ENCODE data around the gene COL4A2.
"Not testable (repeated sequence)": the region's sequence is repeated elsewhere in the genome, so short reads cannot be mapped to it uniquely, and the experiment has no call there.

COL4A2 gene

DNA sequence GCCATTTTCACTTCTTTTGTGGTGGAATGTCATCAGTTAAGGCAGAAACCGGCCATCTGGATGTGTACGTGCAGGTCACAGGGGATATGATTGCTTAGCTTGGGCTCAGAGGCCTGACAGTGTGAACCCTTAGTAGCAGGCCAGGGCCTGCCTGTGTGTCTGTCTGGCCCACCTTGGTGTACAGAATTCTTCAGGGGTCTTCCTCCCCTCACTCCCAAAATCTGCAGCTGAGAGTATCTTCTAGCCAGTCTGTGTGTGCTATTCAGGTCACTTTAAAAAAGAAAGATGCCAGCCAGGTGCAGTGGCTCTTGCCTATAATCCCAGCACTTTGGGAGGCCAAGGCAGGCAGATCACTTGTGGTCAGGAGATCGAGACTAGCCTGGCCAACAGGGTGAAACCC lies 179.8 kb downstream of the COL4A2 start:
- not testable (repeated sequence) for H3K9me3 ChIP-seq (ENCODE audit: control insufficient read depth in 1 of 2, low read length in 2 of 2)

DNA sequence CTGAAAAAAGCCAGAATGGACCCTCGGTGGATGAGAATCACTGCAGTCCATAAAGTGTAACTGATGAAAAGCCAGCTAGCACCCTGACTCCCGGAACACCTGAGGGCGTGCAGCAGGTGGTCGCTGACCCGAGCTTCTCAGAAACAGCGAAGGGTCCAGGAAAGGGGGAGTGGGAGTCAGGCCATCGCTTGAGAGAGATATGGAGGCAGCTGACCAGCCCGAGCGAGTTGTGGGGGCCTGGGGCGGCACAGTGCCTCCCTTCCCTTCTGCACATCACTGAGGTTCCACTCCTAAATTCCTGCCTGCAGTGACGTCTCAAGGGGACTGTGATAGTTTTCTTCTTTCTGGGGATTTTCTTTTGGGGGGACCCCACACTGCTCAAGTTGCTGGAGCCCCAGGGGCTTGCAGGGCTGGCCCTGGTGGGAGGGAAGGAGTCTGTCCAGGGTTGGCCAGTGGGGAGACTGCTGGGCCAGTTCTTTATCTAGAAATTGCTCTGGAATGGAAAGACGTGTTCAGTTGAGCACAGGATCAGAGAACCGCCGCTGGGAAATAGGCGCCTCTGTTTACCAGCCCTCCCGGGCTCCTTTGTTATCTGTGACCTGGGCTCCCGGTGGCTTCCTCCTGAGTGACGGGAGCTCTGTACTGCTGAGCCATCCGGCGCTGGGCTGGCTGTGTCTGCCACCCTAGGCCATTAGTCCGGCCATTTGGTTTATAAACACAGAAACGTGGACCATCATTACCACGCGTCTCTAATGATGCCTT lies 183.1 kb downstream of the COL4A2 start:
- Histone ChIP-seq H3K9ac (ENCODE audit: low read depth in 1 of 2, low read length in 2 of 2) (no peak overlapping the region), H3K4me3 (ENCODE audit: low read depth in 1 of 2, low read length in 2 of 2) (no peak overlapping the region), H3K27me3 (ENCODE audit: control insufficient read depth in 1 of 2, insufficient read depth in 2 of 2, low read length in 2 of 2) (no peaks in the 10 kb centered on the region), H3K36me3 (ENCODE audit: control insufficient read depth in 1 of 2, insufficient read depth in 2 of 2, low read length in 2 of 2) (peaks cover 0 to 15% of the 10 kb centered on the region in 2 donors), H3K9me3 (ENCODE audit: control insufficient read depth in 1 of 2, low read length in 2 of 2) (no peaks in the 10 kb centered on the region), H3K27ac (ENCODE audit: low read depth, low read length) (no peak overlapping the region), H3K4me1 (ENCODE audit: control insufficient read depth in 1 of 2, insufficient read depth in 2 of 2, low read length in 2 of 2) (no peaks in the 10 kb centered on the region)

More for the DNA sequence above, 179.8 kb downstream of the COL4A2 start:
- H3K27me3 ChIP-seq (ENCODE audit: control insufficient read depth in 1 of 2, insufficient read depth in 2 of 2, low read length in 2 of 2); H3K4me3 ChIP-seq (ENCODE audit: low read depth in 1 of 2, low read length in 2 of 2); H3K9ac ChIP-seq (ENCODE audit: low read depth in 1 of 2, low read length in 2 of 2); H3K27ac ChIP-seq (ENCODE audit: low read depth, low read length); H3K4me1 ChIP-seq (ENCODE audit: control insufficient read depth in 1 of 2, insufficient read depth in 2 of 2, low read length in 2 of 2): not testable (repeated sequence)
- peaks cover 0 to 12% of the 10 kb centered on the region in 2 donors for H3K36me3 ChIP-seq (ENCODE audit: control insufficient read depth in 1 of 2, insufficient read depth in 2 of 2, low read length in 2 of 2)

DNA sequence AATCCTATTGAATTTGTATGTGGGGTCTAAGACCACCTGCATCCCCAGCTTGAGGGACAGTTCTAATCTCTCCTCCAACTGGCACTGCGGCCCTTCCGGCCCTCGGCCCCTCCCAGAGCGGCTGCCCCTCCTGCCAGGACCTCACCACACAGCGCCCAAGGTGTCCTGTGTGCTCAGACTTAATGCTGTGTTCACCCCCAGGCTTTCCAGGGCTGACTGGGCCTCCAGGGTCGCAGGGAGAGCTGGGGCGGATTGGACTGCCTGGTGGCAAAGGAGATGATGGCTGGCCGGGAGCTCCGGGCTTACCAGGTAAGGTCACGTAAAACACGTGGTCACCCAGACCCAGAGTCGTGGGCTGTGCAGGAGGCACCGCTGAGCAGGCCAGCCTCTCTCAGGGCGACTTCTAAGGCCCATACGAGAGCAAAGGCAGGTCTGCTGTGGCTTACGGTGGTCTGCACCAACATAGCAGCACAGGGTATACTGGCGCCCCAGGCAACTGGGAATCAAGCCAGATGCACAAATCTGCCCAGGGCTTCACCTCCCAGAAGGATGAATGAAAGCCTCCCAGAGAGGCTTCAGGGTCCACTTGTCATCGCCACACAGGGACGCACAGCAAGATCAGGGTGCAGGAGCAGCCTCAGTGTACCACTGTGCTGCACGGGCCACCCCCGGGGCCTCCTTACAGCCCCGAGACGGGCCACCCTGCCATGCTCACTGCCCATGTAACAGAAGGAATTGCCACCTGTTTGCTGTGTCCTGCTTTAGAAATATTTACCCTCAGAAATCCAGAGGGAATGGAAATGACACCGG lies 185.0 kb downstream of the COL4A2 start:
- Histone ChIP-seq H3K4me1 (ENCODE audit: control insufficient read depth in 1 of 2, insufficient read depth in 2 of 2, low read length in 2 of 2) (no peaks in the 10 kb centered on the region), H3K27me3 (ENCODE audit: control insufficient read depth in 1 of 2, insufficient read depth in 2 of 2, low read length in 2 of 2) (no peaks in the 10 kb centered on the region), H3K27ac (ENCODE audit: low read depth, low read length) (no peak overlapping the region), H3K4me3 (ENCODE audit: low read depth in 1 of 2, low read length in 2 of 2) (no peak overlapping the region), H3K9ac (ENCODE audit: low read depth in 1 of 2, low read length in 2 of 2) (no peak overlapping the region), H3K9me3 (ENCODE audit: control insufficient read depth in 1 of 2, low read length in 2 of 2) (no peaks in the 10 kb centered on the region), H3K36me3 (ENCODE audit: control insufficient read depth in 1 of 2, insufficient read depth in 2 of 2, low read length in 2 of 2) (peaks cover 0 to 13% of the 10 kb centered on the region in 2 donors)

DNA sequence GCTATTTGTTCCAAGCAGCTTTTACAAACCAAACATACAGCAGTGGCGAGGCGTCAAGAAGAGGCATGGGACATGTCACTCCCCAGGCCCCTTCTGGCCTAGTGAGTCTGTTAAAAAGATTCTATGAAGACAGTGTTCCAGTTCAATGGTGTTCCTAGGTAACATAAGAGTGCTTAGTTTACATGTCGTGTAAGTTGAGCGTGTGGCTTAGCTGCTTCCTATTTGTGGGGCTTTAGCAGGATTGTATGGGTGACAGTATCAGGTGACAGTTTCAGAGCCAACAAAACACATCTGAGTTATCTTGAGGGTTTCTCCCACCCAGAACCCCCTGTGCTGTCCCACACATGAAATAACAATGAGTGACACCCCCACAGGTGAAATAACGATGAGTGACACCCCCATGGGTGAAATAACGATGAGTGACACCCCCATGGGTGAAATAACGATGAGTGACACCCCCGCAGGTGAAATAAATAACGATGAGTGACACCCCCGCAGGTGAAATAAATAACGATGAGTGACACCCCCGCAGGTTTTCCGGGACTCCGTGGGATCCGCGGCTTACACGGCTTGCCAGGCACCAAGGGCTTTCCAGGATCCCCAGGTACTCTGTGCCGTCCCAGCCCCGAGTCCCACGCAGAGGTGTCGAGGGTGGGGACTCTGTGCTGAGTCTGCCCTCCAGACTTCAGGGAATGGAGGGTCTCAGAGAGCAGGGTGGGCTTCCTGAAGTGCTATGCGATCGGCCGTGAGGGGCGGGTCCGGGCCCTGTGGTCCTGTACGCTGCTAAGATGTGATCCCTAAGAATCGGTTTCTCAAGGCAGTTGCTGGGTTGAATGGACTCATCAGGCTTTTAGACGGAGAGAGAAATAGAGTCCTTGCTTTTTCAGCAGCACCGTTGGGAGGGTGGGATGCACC lies 185.9 kb downstream of the COL4A2 start:
- no peaks in the 10 kb centered on the region for H3K9me3 ChIP-seq (ENCODE audit: control insufficient read depth in 1 of 2, low read length in 2 of 2)
- no peak overlapping the region for H3K4me3 ChIP-seq (ENCODE audit: low read depth in 1 of 2, low read length in 2 of 2)
- H3K9ac ChIP-seq (ENCODE audit: low read depth in 1 of 2, low read length in 2 of 2) = no peak overlapping the region
- H3K27me3 ChIP-seq (ENCODE audit: control insufficient read depth in 1 of 2, insufficient read depth in 2 of 2, low read length in 2 of 2) = no peaks in the 10 kb centered on the region
- peaks cover 0 to 16% of the 10 kb centered on the region in 2 donors for H3K36me3 ChIP-seq (ENCODE audit: control insufficient read depth in 1 of 2, insufficient read depth in 2 of 2, low read length in 2 of 2)
- H3K27ac ChIP-seq (ENCODE audit: low read depth, low read length) = no peak overlapping the region
- H3K4me1 ChIP-seq (ENCODE audit: control insufficient read depth in 1 of 2, insufficient read depth in 2 of 2, low read length in 2 of 2) = no peaks in the 10 kb centered on the region

DNA sequence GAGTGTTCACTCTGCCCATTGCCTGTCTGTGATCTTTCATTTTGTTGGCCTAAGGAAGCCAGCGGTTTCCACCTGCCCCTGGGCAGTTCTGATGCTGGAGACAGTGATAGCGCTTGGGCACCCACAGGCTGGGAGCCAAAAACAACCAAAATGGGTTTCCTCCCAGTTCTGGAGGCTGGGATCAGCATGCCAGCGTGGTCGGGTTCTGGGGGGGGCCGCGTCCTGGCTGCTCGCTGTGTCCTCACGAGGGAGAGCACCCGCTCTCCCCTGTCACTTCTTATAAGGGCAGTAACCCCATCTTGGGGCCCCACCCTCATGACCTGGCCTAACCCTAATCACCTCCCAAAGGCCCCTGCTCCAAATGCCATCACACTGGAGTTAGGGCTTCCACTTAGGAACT lies 186.5 kb downstream of the COL4A2 start:
- Histone ChIP-seq H3K36me3 (ENCODE audit: control insufficient read depth in 1 of 2, insufficient read depth in 2 of 2, low read length in 2 of 2) (peaks cover 0 to 16% of the 10 kb centered on the region in 2 donors), H3K9ac (ENCODE audit: low read depth in 1 of 2, low read length in 2 of 2) (no peak overlapping the region), H3K4me3 (ENCODE audit: low read depth in 1 of 2, low read length in 2 of 2) (no peak overlapping the region), H3K27ac (ENCODE audit: low read depth, low read length) (no peak overlapping the region), H3K27me3 (ENCODE audit: control insufficient read depth in 1 of 2, insufficient read depth in 2 of 2, low read length in 2 of 2) (no peaks in the 10 kb centered on the region), H3K4me1 (ENCODE audit: control insufficient read depth in 1 of 2, insufficient read depth in 2 of 2, low read length in 2 of 2) (no peaks in the 10 kb centered on the region), H3K9me3 (ENCODE audit: control insufficient read depth in 1 of 2, low read length in 2 of 2) (no peaks in the 10 kb centered on the region)

DNA sequence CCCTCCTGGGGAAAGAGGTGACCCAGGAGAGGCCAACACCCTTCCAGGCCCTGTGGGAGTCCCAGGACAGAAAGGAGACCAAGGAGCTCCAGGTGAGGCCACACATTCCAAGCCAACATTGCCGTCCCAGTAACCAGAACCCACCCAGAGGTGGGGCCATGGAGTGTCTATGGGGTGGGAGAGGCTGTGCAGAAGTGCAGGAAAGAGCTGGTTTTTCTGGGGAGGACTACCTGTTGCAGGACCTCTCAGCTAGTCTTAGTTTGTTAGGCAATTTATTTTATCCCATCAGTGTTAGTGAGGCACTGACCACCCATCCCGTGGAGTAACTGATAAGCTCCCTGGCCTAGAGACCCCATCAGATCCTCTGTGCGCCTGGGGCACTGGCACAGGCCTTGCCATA lies 188.3 kb downstream of the COL4A2 start:
- H3K36me3 ChIP-seq (ENCODE audit: control insufficient read depth in 1 of 2, insufficient read depth in 2 of 2, low read length in 2 of 2) = peaks cover 0 to 16% of the 10 kb centered on the region in 2 donors
- no peaks in the 10 kb centered on the region for H3K4me1 ChIP-seq (ENCODE audit: control insufficient read depth in 1 of 2, insufficient read depth in 2 of 2, low read length in 2 of 2)
- no peaks in the 10 kb centered on the region for H3K9me3 ChIP-seq (ENCODE audit: control insufficient read depth in 1 of 2, low read length in 2 of 2)
- H3K9ac ChIP-seq (ENCODE audit: low read depth in 1 of 2, low read length in 2 of 2) = no peak overlapping the region
- H3K27ac ChIP-seq (ENCODE audit: low read depth, low read length) = no peak overlapping the region
- no peaks in the 10 kb centered on the region for H3K27me3 ChIP-seq (ENCODE audit: control insufficient read depth in 1 of 2, insufficient read depth in 2 of 2, low read length in 2 of 2)
- no peak overlapping the region for H3K4me3 ChIP-seq (ENCODE audit: low read depth in 1 of 2, low read length in 2 of 2)

DNA sequence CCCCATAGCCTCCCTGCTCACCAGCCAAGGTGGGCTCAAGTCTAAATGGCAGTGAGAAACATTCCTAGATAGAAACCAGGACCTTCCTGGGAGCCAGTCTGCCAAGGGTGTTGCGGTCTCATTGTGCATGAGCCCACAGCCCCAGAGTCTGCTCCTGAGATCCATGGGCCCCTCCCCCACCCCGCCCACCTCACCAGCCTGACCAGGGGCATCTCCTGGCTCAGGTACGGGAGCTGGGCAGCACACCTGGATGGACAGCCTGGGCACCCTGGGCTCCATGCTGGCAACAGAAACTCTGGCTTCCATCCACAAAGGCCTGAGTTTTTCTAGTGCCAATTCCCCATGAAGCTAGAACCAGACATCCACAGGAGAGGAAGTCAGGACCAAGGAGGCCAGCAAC lies 188.8 kb downstream of the COL4A2 start:
- Histone ChIP-seq H3K9me3 (ENCODE audit: control insufficient read depth in 1 of 2, low read length in 2 of 2) (peaks cover 0 to 3% of the 10 kb centered on the region in 2 donors), H3K27ac (ENCODE audit: low read depth, low read length) (no peak overlapping the region), H3K9ac (ENCODE audit: low read depth in 1 of 2, low read length in 2 of 2) (no peak overlapping the region), H3K4me3 (ENCODE audit: low read depth in 1 of 2, low read length in 2 of 2) (no peak overlapping the region), H3K36me3 (ENCODE audit: control insufficient read depth in 1 of 2, insufficient read depth in 2 of 2, low read length in 2 of 2) (peaks cover 0 to 20% of the 10 kb centered on the region in 2 donors), H3K27me3 (ENCODE audit: control insufficient read depth in 1 of 2, insufficient read depth in 2 of 2, low read length in 2 of 2) (no peaks in the 10 kb centered on the region), H3K4me1 (ENCODE audit: control insufficient read depth in 1 of 2, insufficient read depth in 2 of 2, low read length in 2 of 2) (no peaks in the 10 kb centered on the region)

DNA sequence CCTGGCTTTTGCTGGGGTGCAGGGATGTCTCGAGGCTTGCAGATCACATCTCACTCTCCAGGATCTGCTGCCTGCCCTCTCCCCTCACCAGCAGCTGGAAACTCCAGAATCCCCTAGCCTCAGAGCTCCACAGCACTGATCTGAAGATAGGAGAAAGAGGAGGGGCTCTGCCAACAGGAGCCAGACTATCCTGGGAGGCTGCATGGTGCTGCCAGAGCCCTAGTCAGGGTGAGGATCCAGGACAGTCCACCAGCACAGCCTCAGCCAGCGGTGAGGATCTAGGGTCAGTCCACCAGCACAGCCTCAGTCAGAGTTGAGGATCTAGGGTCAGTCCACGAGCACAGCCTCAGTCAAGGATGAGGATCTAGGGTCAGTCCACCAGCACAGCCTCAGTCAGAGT lies 189.2 kb downstream of the COL4A2 start:
- no peak overlapping the region for H3K27ac ChIP-seq (ENCODE audit: low read depth, low read length)

DNA sequence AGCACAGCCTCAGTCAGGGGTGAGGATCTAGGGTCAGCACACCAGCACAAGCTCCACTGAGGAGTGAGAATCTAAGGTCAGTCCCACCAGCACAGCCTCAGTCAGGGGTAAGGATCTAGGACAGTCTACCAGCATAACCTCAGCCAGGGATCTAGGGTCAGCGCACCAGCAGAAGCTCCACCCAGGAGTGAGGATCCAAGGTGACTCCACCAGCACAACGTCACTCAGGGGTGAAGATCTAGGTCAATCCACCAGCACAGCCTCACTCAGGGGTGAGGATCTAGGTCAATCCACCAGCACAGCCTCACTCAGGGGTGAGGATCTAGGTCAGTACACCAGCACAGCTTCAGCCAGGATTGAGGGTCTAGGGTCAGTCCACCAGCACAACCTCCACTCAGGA lies 189.9 kb downstream of the COL4A2 start:
- H3K9ac ChIP-seq (ENCODE audit: low read depth in 1 of 2, low read length in 2 of 2) = no peak overlapping the region
- no peaks in the 10 kb centered on the region for H3K4me1 ChIP-seq (ENCODE audit: control insufficient read depth in 1 of 2, insufficient read depth in 2 of 2, low read length in 2 of 2)
- H3K4me3 ChIP-seq (ENCODE audit: low read depth in 1 of 2, low read length in 2 of 2) = no peak overlapping the region
- H3K27ac ChIP-seq (ENCODE audit: low read depth, low read length) = no peak overlapping the region
- H3K27me3 ChIP-seq (ENCODE audit: control insufficient read depth in 1 of 2, insufficient read depth in 2 of 2, low read length in 2 of 2) = no peaks in the 10 kb centered on the region
- peaks cover 0 to 22% of the 10 kb centered on the region in 2 donors for H3K36me3 ChIP-seq (ENCODE audit: control insufficient read depth in 1 of 2, insufficient read depth in 2 of 2, low read length in 2 of 2)
- peaks cover 0 to 3% of the 10 kb centered on the region in 2 donors for H3K9me3 ChIP-seq (ENCODE audit: control insufficient read depth in 1 of 2, low read length in 2 of 2)

More for the DNA sequence above, 189.2 kb downstream of the COL4A2 start:
- Histone ChIP-seq H3K36me3 (ENCODE audit: control insufficient read depth in 1 of 2, insufficient read depth in 2 of 2, low read length in 2 of 2) (peaks cover 0 to 23% of the 10 kb centered on the region in 2 donors), H3K27me3 (ENCODE audit: control insufficient read depth in 1 of 2, insufficient read depth in 2 of 2, low read length in 2 of 2) (no peaks in the 10 kb centered on the region), H3K9me3 (ENCODE audit: control insufficient read depth in 1 of 2, low read length in 2 of 2) (peaks cover 0 to 3% of the 10 kb centered on the region in 2 donors), H3K4me3 (ENCODE audit: low read depth in 1 of 2, low read length in 2 of 2) (no peak overlapping the region), H3K9ac (ENCODE audit: low read depth in 1 of 2, low read length in 2 of 2) (no peak overlapping the region), H3K4me1 (ENCODE audit: control insufficient read depth in 1 of 2, insufficient read depth in 2 of 2, low read length in 2 of 2) (no peaks in the 10 kb centered on the region)
